ENCODE measurements around the gene ATP6V1B1.
"Not testable (repeated sequence)": the region's sequence is repeated elsewhere in the genome, so short reads cannot be mapped to it uniquely, and the experiment has no call there.

Gene ATP6V1B1

DNA sequence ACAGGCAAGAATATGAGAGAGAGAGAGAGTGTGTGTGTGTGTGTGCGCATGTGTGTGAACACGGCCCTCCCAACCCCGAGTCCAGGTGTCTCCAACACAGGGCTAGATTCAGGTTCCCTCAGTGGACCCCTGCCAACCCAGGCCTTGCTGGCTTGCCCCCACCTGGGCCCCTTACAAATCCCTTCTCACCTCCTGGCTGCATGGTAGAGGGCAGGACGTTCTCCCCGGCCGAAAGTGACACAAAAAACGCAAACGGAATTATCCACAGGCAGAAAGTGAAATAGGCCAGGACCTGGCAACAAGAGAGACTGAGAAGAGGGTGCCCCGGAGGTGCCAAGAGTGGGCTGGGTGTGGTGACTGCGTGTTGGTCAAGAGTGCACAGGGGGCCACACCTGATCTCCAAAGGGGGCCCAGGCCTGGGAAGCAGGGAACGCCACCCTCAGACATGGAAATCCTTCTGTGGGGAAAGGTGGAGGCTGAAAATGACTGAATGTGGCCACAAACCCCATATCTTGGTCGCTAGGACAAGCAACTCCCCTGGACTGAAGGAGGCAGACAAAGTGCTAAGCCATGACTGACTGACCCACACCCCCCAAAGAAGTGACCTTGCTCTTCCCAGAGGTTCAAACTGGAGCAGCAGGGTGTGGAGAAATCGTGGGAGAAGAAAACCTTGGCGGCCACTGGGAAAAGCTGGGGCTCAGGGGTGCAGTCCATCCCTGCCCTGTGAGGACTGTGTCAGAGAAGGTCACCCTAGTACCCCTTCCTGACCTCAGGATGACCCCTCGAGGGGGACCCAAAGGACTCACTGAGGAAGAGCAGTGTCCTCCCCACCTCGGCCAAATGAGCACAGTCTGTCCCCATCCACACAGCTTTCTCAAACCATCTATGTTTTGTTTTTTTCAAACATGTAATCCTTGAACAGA is 53.3 kb downstream of the ATP6V1B1 start:
- no peak for DNase-seq (ENCODE audit: low spot score)

DNA sequence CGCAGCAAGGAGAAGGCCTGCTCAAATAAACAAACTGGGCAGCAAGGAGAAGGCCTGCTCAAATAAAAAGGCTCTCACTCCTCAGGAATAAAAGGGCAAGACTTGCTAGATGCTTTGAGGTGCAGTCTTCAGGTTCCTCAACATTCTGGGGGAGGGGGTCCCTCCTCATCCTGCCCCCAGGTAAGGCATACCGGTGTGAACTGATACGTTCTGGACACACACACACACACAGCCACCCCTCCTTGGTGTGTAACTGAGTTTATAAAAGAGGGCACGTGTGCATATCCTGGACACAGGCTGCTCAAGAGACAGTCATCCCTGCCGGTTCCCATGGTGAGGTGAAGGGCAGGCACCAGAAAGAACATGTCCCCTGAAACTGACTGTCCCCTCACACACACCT is 54.5 kb downstream of the ATP6V1B1 start:
- DNase-seq (ENCODE audit: low spot score) = no peak

DNA sequence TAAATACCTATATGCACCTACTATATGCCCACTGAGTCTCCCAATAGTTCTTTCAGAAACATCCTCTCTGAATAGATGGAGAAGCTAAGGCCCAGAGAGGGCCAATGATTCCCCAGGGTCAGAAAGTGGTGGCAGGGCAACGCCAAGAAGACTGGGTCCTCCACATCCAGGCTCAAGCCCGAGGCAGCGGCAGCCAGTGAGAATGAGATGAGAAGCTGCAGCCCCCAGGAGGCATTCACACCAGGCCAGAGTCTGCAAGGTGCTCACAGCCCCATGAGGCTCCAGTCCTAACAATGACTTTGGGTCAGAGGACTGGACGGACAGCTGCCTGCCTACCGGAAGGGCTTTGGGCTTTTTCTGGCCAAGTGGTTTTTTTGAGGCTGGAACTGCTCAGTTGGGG is 55.4 kb downstream of the ATP6V1B1 start:
- DNase-seq (ENCODE audit: low spot score) = no peak

DNA sequence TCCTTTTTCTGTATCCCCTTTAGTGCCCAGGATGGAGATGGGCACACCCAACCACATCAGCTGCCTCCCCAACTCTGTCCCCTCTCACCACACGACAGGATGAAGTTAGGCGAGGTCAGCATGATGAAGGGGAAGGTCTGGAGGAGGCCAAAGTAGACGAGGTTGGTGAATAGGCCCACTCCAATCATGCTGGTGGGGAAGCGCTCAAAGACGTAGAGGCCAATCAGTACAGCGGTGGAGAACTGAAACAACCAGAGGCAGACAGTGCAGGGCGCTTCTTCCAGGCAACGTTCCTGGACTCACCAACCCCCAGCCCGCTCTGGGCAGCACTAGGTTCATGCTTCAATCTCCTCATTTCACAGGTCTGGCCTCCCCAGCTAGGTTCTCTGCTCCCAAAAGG is 56.0 kb downstream of the ATP6V1B1 start:
- no peak for DNase-seq (ENCODE audit: low spot score)

DNA sequence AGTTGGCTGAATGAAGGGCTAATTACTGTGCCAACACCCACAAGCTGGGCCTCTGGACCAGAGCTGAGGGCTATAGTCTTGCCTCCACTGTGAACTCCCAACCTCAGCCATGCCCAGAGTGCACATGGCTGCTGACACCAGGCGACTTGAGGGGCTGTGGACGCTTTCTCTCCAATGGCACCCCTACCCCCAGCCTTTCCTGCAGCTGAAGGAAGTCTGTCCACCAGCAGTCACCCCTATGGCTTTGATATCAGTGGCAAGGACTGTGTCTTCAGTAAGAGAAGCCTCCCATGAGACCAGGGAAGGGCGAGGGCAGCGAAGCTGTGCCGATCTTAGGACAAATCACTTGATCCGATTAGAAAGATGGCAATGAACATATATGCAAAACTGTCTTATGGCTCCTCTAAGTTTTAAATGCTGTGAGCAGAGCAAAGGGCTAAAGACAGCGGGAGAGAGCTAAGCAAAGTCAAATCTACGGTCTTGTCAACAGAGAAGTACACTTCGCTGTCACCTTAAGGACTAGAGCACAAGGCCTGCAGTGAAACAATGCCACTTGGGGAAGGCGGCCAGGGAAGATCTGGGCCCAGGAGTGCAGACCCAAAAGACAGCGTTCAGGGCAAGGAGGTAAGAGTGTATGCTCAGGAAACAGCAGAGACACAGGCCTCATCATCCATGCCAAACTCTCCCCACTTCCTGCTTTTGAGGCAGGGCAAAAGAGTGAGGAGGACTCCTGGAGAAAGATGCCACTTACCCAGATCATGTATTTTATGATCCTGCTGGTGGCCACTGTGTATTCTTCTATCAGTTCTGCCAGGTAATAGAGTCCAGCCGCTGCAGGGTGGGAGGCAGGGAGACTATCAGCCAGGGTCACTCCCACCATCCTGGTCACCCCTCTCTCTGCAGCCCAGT is 57.5 kb downstream of the ATP6V1B1 start:
- no peak for DNase-seq (ENCODE audit: low spot score)

DNA sequence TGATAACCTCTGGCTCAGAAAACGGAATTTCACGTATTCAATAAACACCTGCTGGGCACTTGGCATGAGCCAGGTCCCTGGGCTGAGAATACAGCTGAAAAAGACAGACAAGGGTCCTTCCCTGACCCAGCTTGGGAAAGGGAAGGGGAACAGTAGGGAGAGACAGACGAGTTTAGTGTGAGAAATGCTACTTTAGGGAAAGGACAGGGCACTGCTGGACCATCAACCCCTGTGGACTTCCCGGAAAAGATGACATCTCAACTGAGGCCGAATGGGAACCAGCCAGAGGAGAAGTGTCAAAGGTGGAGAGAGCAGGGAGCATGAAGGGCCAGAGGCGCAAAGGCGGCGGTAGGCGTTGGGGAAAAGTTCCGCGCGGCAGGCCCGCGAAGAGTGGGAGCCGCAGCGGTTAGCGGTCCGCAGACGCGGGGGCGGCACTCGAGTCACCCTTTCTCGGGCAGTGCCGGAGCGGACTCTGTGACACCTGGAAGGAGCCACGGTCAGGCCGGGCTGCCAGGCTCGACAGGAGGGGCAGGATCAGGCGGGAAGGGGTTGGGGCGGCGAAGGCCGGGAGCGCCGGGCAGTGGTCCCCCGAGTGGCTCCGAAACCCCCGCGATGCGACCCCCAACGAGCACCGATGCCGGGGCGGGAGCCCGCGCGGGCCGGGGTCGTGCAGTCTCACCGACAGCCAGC is 58.5 kb downstream of the ATP6V1B1 start:
- peak; percentile 36 for DNase-seq (ENCODE audit: low spot score)

DNA sequence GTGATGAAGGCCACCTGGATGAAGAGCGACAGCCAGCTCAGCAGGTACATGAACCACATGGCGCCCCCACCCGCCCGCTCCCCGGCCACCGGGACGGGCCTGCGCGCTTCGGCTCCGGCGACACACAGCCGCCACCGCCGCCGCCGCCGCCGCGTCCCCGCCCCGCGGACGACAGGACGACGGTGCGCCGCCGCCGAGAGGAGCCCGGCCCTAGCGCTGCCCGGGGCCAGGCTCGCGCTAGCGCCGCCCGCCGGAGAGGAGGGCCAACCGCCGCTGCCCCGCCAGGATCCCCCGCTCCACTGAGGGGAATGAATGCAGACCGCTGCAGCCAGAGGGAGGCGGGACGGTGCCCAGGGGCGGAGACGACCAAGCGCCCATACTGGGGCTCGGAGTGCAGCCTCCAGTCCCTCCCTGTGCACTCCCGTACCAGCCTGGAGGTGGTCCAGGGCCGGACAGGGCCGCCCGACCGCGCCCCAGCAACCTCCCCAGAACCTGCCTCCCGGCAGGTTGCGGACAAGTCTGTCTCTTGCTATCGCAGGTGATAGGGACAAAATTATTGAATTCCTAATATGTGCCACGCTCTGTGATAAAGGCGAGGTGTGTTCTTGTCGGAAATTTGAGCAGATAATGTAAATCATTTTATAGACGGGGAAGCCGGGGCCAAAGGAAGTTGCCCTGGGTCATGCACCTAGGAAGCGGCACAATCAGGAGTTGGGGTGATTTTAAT is 59.2 kb downstream of the ATP6V1B1 start, which contains the start of gene TEX261:
TEX261 (minus strand) TSS at position 175 of the 727 bp plus-strand sequence; CDS start at position 59, 116 bp downstream.
- DNase-seq (ENCODE audit: low spot score) = peak; percentile 97

DNA sequence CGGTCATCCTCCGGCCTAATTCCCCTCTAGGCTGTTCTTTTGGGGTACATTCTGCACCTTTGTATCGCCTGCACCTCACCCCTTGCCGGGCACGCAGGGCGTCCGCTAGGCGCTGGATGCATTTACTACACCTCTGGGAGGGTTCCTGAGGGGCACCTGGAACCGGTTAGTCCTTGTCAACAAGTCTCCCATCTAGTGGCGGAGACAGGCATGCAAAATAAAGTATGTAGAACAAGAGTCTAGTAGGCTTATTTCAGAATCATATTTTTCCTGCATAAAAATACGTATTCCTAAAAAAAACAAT is 59.7 kb downstream of the ATP6V1B1 start:
- peak; percentile 55 for DNase-seq (ENCODE audit: low spot score)

DNA sequence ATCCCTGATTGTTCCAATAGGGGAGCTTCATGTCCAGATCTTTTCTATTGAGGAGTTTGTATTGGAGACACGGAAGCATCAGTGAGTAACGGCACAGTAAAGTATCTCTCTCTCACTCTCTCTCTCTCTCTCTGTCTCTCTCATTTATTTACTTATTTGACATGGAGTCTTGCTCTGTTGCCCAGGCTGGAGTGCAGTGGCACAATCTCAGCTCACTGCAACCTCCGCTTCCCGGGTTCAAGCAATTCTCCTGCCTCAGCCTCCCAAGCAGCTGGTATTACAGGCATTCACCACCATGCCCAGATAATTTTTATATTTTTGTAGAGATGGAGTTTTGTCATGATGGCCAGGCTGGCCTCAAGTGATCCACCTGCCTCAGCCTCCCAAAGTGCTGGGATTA is 63.2 kb downstream of the ATP6V1B1 start:
- not testable (repeated sequence) for DNase-seq (ENCODE audit: low spot score)

DNA sequence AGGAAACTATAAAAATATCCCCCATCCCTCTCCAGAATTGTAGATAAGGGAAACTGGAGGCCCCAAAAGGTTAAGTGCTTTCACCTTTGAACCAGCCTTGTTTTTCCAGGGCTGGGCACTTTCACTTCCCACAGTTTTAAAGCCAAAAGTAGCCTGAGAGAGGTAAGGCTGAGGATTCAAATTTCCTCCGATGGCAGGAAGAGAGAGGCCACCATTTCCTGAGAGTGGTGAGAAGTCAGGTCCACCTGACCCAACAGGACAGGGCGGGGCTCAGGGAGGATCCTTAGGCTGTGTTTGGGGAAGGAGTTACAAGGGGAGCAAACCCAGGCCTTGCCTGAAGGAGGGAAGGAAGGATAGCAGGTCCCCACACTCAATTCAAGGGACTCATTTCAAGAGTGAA is 63.7 kb downstream of the ATP6V1B1 start:
- DNase-seq (ENCODE audit: low spot score) = no peak

DNA sequence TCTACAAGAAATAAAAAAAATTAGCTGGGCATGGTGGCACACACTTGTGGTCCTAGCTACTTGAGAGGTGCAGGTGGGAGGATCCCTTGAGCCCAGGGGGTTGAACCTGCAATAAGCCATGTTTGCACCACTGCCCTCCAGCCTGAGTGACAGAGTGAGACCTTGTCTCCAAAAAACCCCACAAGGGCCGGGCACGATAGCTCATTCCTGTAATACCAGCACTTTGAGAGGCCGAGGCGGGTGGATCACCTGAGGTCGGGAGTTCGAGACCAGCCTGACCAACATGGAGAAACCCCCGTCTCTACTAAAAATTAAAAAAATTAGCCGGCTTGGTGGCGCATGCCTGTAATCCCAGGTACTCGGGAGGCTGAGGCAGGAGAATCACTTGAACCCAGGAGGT is 64.2 kb downstream of the ATP6V1B1 start:
- not testable (repeated sequence) for DNase-seq (ENCODE audit: low spot score)

DNA sequence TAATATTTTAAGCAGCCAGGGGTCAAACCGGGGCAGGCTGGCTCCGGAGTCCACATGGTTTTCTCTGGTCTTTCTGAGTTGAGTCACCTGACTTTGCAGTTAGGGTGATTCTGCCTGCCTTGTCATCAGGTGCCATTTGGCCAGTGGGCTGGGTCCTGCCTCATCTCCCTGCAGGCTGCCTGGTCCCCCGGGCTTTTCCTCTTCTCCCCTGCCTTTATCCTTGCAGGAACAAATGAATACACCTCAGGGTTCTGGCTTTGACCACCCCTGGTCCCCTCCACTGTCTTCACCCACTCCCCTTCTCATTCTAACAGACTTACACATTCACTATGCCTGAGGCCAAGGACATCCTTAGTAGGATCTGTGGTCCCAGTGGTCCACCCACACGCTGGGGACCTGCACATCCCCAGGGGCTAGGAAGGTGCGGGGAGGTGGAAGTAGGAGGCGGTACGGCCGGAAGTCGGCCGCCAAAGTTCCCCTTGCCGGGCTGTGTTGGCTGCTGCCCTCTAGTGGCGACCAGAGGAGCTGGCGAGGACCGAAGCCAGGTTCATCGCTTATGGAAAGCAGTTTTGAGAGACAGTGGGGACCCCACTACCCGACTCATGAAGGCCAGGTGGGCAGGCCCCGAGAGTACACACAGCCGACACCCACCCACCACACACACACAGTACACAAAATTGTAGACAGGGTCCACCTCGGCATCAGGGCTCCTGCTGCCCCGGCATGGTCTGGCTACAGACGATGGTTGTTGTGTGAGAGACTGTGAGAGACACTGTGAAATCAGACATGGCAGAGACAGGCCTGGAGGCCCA is 65.3 kb downstream of the ATP6V1B1 start:
- peak; percentile 79 for DNase-seq (ENCODE audit: low spot score)

DNA sequence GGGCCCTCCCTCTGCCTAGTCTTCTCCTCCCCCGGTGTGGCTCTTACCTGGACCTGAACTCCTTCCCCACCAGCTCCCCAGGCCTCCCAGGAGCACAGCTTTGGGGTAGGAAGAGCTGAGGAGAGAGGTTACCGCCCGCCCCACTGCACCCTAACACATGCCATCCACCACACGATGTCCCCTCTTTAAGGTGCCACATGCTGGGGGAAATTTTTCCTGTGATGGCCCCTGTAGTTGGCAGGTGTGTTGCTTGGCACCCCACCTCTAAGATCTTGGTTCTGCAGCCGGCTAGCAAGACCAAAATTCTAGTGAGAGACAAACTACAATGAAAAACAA is 65.9 kb downstream of the ATP6V1B1 start:
- no peak for DNase-seq (ENCODE audit: low spot score)

DNA sequence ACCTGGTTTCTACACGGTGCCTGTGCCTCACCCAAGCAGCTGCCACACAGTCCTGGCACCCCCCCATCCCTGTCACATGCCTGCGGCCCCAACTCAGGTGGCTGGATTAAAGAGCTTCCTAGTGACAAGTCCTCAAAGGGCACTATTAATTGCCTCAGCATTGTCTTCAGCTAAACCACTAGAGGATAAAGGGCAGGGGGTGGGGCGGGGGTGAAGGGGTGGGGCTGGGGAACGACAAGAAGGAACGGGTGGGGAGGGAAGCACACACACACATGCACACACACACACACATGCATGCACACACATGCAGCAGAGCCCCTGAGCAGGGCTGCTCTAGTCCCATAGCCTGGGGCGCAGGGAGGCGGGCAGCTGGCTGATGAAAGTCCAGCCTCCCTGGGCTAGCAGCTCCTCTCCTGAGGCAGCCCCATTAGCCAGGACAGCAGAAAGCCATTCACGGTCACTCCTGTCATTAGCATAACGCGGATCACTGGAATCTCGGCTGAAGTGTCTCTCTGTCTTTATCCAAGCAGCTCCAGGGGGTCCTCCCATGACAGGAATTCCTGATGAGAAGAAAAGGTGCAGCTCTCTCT is 66.4 kb downstream of the ATP6V1B1 start:
- DNase-seq (ENCODE audit: low spot score) = peak; percentile 55

DNA sequence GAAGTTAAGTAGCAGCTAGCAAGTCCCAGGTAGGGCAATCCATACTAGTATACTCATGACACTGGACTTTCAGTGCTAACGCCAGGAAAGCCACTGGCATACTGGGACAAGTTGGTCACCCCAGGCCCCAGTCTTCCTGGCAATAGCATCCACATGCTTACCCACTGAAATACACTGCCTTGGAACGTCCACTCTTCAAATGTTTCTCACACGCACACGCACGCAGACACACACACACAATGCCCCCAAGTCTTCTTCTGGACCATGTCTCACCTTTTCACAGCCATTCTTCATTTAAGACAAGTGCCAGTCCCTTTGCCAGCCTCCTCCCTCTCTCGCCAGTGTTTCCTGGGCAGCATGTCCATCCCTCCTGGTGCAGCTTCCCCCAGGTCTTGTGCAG is 67.7 kb downstream of the ATP6V1B1 start:
- no peak for DNase-seq (ENCODE audit: low spot score)

DNA sequence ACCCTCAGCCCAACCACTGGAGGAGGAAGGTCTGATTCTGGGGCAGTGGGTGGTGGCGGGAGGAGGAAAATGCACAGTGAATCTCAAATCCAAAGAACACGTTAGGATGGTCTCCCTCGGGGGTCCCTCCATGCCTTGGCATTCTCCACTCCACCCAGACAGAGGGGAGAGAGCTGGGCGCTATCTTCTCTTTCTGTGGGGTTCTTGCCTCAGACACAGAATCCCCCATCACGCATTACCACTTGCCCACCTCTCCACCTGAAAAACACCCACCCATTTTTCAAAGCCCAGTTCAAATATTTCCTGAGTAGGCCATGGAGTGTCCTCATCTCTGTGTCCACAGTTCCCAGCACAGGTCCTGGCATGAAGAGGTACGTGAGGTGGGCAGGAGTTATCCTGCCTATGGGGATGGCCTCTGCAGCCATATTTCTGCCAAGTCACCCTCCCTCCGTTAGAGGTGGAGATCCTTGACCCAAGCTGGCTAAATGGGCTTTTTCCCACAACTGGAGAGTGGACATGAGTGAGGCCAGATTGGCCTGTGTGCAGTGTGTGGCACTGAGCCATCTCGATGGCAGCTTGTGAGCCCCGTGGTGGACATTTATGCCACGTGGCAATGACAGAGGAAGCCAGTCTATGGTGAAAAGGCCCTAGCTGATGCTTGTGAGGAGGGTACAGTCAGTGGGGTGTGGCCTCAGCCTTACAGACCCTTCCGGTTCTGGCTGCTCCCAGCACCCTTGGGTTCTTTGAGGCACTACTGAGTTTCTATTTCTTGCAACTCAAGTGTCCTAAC is 68.5 kb downstream of the ATP6V1B1 start:
- no peak for DNase-seq (ENCODE audit: low spot score)

DNA sequence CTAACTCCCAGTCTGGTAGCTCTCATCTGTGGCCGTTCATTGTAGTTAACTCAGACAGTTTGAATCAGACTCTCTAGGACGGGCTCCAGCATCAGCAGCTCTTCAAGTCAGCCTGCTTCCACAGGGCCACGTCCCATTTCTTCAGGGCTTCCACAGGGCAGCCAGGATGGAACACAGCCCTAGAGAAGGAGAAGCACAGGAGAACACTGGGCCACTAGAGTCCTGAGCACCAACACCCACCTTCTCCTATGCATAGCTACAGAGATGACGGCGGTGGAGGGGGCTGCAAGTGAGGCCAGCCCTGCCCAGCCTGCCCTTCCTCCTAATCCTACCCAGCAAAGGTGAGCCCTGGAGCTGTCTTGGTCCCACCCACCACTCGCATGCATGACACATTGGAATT is 69.2 kb downstream of the ATP6V1B1 start:
- DNase-seq (ENCODE audit: low spot score) = no peak

DNA sequence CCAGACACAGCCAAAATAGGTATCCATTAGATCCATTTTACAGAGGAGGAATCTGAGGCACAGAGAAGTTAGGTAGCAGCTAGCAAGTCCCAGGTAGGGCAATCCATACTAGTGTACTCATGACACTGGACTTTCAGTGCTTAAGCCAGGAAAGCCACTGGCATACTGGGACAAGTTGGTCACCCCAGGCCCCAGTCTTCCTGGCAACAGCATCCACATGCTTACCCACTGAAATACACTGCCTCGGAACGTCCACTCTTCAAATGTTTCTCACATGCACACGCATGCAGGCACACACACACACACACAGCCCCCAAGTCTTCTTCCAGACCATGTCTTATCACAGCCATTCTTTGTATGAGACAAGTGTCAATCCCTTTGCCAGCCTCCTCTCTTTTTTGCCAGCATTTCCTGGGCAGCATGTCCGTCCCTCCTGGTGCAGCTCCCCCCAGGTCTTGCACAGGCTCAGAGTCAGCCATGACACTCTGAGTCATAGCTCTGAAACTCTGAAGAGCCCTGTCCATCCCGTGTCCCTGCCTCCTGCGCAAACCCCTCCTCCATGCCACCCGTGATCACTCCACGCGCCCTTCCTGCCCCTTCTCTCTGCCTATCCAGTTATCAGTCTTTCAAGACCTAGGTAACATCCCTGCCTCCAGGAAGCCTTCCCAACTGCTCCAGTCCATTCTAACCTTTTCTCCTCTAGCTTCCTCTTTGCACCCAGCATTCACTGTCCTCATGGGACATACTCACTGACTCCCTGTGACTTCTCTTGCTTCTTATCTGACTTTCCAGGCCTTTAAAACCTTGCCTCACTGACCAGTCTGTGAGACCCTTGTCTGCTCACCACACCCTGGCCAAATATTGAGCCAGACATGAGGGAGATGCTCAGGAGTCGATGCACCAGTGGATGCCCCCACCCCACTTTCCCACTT is 69.8 kb downstream of the ATP6V1B1 start:
- DNase-seq (ENCODE audit: low spot score) = no peak

DNA sequence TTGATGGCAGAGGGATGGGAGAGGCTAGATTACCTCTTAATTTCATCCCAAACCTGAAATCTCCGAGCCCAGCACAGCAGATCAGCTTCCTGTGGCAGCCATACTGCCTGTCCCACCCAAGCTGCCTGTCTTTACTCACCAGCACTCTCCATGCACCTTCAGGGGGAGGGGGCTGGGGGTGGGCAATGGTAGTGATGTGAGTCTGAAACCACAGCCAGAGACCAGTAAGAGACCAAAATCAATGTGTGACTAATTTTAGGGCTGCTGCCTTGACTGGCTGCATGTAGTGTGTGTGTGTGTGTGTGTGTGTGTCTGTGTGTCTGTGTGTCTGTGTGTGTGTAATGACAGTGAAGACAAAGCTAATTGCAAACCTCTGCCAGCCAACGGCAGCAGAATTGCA is 70.6 kb downstream of the ATP6V1B1 start:
- no peak for DNase-seq (ENCODE audit: low spot score)
